NB4 (cell line): Measurements from ENCODE around the gene DKC1.
A peak's percentile ranks its signal among the peaks of the same experiment; 100 is the strongest.

Source experiments
- DNase-seq: peaks from one replicate; pipeline ENCODE4 v3.0.0; 2010; ENCODE audit warnings: low read depth
- H3K4me3 ChIP-seq: one replicate; pipeline ENCODE4 v1.5.1; 2011; ENCODE audit warnings: mild to moderate bottlenecking, low read depth, low read length, moderate library complexity
- CTCF ChIP-seq: IDR thresholded peaks from one replicate; pipeline ENCODE4 v1.5.1; 2012; ENCODE audit warnings: low read depth, low read length
- MAX ChIP-seq: IDR thresholded peaks from 2 replicates; pipeline ENCODE4 v1.6.1; 2011; ENCODE audit warnings: low read depth, low read length
- MYC ChIP-seq: IDR thresholded peaks from 2 replicates; pipeline ENCODE4 v1.6.1; 2011; ENCODE audit warnings: low read depth, low read length
- POLR2A ChIP-seq: IDR thresholded peaks from 2 replicates; pipeline ENCODE4 v1.6.1; 2011; ENCODE audit warnings: mild to moderate bottlenecking; ENCODE audit not compliant: insufficient read length; ENCODE audit errors: extremely low read depth

Gene DKC1

GRCh38 chrX:154727871-154728270 lies 34.8 kb upstream of the DKC1 start:
- TF ChIP-seq POLR2A, result no peak
- TF ChIP-seq MAX, result no peak
- no peak for TF ChIP-seq CTCF
- no peak for TF ChIP-seq MYC
- peak; percentile 27 for DNase-seq

GRCh38 chrX:154728431-154729190 lies 34.1 kb upstream of the DKC1 start:
- H3K4me3 ChIP-seq, result no peak overlapping the region
- DNase-seq, result peak; percentile 15
- no peak for TF ChIP-seq MYC
- no peak for TF ChIP-seq MAX
- no peak for TF ChIP-seq POLR2A
- no peak for TF ChIP-seq CTCF

More at GRCh38 chrX:154727871-154728270, 34.8 kb upstream of the DKC1 start:
- H3K4me3 ChIP-seq, result no peak overlapping the region

GRCh38 chrX:154729439-154729838 lies 33.2 kb upstream of the DKC1 start:
- no peak for DNase-seq
- H3K4me3 ChIP-seq, result no peak overlapping the region
- TF ChIP-seq MAX (no peak), POLR2A (no peak)

GRCh38 chrX:154730253-154730891 lies 32.3 kb upstream of the DKC1 start:
- TF ChIP-seq POLR2A, result no peak
- no peak for TF ChIP-seq MYC
- no peak for TF ChIP-seq MAX
- TF ChIP-seq CTCF, result no peak
- no peak overlapping the region for H3K4me3 ChIP-seq
- no peak for DNase-seq

- no peak overlapping the region for H3K4me3 ChIP-seq
- DNase-seq, result peak; percentile 55
- no peak for TF ChIP-seq MAX
- TF ChIP-seq MYC, result no peak
- TF ChIP-seq POLR2A, result no peak
- no peak for TF ChIP-seq CTCF
Measured at GRCh38 chrX:154731184-154731583, 31.5 kb upstream of the DKC1 start.

- peak; percentile 37 for DNase-seq
- H3K4me3 ChIP-seq, result no peak overlapping the region
- no peak for TF ChIP-seq MYC
- TF ChIP-seq MAX, result no peak
- no peak for TF ChIP-seq CTCF
- TF ChIP-seq POLR2A, result no peak
Measured at GRCh38 chrX:154731881-154732280, 30.8 kb upstream of the DKC1 start.
